Thyroid gland (tissue), 4 donors: Measurements from ENCODE around the gene SLC8A1.

ENCODE experiments used
- POLR2A ChIP-seq, 2 donors: fragments of 450-650 bp; IDR thresholded peaks; one replicate each; pipeline ENCODE4 v1.6.1; 2017; ENCODE audit warnings: antibody characterized with exemption in 2 of 2, mild to moderate bottlenecking in 2 of 2, moderate library complexity in 1 of 2
- TF ChIP-seq, protein P1 (sequence below), 6 experiments: fragments of 200-600 bp in 3 of 6; fragments of 450-650 bp in 3 of 6; sonication (generic) in 3 of 6; IDR thresholded peaks; one replicate each; pipeline ENCODE4 v1.5.1; 2016 to 2019; ENCODE audit warnings: antibody characterized with exemption in 6 of 6, mild to moderate bottlenecking in 2 of 6, inconsistent platforms in 1 of 6, moderate library complexity in 1 of 6

DNA sequence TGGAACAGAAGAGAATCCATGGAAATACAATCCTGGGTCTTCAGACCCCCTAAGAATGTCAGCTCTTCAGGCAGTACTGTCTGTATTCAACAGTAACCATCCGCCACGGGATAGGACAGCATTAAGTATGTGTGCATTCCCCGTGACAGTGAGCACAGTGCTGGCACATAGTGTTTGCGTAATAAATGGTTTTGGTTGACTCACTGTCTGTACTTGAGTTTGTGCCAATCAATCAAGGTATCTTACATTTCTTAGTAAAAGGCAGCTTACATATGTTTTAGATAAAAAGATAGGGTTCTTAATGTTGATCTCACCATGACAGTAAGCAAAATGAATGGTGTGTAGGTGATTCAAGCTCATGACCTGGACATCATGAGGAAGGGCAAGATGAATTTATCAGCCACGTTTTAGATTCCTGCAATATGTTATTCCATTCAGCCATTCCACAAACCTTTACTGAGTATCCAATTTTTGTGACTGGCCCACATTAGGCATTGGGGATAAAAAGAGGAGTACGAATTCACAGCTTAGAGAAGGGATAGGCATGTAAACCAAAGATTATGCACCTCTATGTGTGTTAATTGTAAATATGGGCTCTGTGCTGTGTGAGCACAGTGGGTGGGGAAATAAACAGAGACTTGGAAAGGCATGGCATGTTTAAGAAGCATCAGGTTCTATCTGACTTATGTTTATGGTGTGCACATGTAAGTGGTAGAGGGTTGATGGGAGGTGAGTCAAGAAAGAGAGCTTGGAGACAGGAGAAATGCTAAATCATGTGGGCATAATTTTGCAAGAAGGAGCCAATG is 258.8 kb downstream of the SLC8A1 start:
- TF ChIP-seq, protein P1, sequence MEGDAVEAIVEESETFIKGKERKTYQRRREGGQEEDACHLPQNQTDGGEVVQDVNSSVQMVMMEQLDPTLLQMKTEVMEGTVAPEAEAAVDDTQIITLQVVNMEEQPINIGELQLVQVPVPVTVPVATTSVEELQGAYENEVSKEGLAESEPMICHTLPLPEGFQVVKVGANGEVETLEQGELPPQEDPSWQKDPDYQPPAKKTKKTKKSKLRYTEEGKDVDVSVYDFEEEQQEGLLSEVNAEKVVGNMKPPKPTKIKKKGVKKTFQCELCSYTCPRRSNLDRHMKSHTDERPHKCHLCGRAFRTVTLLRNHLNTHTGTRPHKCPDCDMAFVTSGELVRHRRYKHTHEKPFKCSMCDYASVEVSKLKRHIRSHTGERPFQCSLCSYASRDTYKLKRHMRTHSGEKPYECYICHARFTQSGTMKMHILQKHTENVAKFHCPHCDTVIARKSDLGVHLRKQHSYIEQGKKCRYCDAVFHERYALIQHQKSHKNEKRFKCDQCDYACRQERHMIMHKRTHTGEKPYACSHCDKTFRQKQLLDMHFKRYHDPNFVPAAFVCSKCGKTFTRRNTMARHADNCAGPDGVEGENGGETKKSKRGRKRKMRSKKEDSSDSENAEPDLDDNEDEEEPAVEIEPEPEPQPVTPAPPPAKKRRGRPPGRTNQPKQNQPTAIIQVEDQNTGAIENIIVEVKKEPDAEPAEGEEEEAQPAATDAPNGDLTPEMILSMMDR (IDR thresholded peaks at IDR 0.05): no peak
- no peak for TF ChIP-seq POLR2A (IDR thresholded peaks at IDR 0.05)
